Adipose tissue (tissue), 3 donors: ENCODE measurements around the gene NPC2. TPM values are rescaled to one million over a fixed set of nuclear protein-coding genes. Genes with fewer than 3 reads are reported as not detected.
"Not testable (repeated sequence)": the region's sequence is repeated elsewhere in the genome, so short reads cannot be mapped to it uniquely, and the experiment has no call there.

Experiments used
- H3K27ac ChIP-seq: one replicate; pipeline ENCODE4 v1.5.1; 2013; ENCODE audit warnings: low read depth, low read length
- WGBS, 3 donors: extraction: QIAGEN DNeasy Blood & Tissue Kit; methylation state at CpG; one replicate each; pipeline ENCODE4 v1.1.7; 2013; 5-methylcytosine and 5-hydroxymethylcytosine counted together
- polyA plus RNA-seq, 3 donors: library from polyadenylated mRNA; stranded (reverse); fragments of 200-250 nt; gene quantifications; one replicate each; pipeline ENCODE4 v1.2.3, GENCODE V29; 2013
- donor health status: healthy with polysubstance abuse.
- donor health status: Bipolar disorder and iron deficiency.
- donor health status: healthy.

Gene NPC2
- polyA plus RNA-seq, 3 donors = 73.2 to 238 (median 230) TPM

DNA sequence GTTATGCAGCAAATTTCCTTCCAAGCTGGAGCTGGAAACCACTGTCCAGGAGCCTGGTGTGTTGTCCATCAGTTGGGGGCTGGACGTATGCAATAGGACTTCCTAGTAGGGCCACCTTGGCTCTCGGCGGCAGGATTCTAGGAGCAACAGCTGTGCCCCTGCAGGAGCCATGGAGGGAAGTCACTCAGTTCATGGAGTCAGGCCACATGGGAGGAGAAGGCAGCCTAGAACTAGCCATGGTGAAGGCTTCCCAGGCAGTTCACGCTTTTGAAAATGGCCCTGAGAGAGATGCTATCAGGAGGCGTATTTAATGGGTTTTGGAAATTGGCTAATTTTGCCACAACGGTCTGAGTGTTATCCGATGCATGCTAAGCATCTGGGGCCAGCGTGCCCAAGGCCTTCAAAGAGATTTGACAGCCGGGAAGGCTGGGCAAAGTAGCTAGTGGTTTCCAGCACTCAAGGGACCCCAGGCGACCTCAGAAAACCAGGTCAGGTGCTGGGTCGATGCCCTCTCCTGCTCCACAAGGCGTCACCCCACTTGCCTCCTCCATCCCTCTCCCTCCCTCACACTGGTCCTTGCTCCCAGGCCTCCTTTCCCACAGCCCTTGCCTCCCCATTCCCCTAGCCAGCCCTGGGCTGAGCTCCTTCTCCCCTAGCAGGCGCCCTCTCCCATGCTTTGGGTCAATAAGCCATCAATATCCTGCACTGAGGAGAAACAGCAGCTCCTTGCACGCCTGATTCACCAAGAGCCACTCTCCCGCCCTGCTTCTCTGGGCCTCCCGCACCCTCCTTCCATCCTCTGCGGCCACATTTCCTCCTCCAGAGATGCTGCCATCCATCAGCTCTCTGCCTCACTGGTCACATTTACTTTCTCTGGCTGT is 36.2 kb downstream of the NPC2 start:
- 80 to 84% (median 81%) methylated on average over 17 of the region's 17 CpGs for WGBS, 3 donors
- H3K27ac ChIP-seq = no peak overlapping the region

GRCh38 chr14:74454397-74454796 is 38.7 kb downstream of the NPC2 start:
- 69 to 81% (median 70%) methylated on average over 5 of the region's 5 CpGs for WGBS, 3 donors
- H3K27ac ChIP-seq = not testable (repeated sequence)

DNA sequence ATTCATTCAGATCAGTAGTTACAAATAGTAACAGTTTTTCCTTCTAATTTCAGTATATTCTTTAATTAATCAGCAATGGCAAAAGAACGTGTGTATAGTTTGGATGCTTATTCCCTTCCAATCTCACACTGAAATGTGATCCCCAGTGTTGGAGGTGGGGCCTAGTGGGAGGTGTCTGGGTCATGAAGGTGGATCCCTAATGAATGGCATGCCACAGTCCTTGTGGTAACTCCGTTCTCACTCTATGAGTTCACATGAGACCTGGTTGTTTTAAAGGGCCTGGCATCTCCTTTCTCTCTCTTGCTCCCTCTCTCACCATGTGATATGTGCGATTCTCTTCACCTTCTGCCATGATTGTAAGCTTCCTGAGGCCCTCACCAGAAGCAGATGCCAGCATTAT is 48.2 kb downstream of the NPC2 start:
- 24 to 49% (median 48%) methylated on average over 3 of the region's 3 CpGs for WGBS, 3 donors
- no peak overlapping the region for H3K27ac ChIP-seq

GRCh38 chr14:74442757-74443156 is 50.3 kb downstream of the NPC2 start:
- no peak overlapping the region for H3K27ac ChIP-seq

- 78 to 85% (median 85%) methylated on average over 3 of the region's 3 CpGs for WGBS, 3 donors
Measured at GRCh38 chr14:74441113-74441512, 52.0 kb downstream of the NPC2 start.

GRCh38 chr14:74438351-74438915 is 54.7 kb downstream of the NPC2 start:
- H3K27ac ChIP-seq = no peak overlapping the region
- 51 to 79% (median 67%) methylated on average over 3 of the region's 3 CpGs for WGBS, 3 donors

More at GRCh38 chr14:74441113-74441512, 52.0 kb downstream of the NPC2 start:
- H3K27ac ChIP-seq = no peak overlapping the region

DNA sequence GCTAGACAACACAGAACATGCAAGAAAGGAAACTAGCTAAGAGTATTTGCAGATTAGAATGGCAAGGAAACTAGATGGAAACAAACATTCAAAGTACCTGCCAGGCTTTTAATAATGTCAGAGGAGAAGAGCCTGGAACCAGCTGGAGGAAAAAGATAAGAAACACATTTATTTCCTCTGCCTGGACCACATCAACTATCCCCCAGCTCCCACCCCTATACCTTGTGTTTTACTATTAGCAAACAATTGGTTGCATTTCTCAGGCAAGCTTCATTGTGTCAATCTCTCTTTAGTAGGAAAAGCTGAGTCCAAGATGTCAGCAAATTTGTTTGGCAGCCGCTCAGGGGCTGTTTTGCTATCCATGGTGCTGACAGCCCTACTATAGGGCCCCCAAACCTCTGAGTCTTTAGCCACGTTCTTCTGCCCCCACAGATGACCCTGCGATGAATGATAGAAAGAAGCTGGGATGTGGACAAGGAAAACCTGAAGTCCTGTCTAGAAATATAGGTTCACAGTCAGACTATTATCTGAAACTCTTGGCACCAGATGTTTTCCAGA is 55.5 kb downstream of the NPC2 start:
- no peak overlapping the region for H3K27ac ChIP-seq
- WGBS, 3 donors = 20 to 31% (median 30%) methylated on average over 3 of the region's 3 CpGs

- H3K27ac ChIP-seq = no peak overlapping the region
- WGBS, 3 donors = 34 to 43% (median 35%) methylated on average over 2 of the region's 2 CpGs
Measured at GRCh38 chr14:74434294-74434693, 58.8 kb downstream of the NPC2 start.

DNA sequence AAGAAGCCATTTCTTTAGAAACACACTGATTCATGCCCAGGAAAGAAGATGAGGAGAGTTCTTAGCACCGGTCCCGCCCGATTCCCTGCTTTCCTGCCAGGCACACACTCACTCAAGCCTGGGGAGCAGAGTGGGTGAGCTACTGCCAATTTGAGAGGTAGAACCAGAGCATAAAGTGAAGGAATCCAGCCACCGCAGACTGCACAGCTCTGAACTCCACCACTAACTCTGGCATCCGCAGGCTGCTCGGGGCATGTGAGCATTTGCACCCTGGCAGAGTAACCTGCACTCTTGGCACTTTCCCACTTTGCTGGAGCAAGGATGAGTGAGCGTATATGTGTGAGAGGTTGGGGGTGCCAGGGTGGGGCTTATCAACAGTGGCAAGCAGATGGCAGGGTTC is 63.1 kb downstream of the NPC2 start:
- no peak overlapping the region for H3K27ac ChIP-seq
- 87 to 90% (median 90%) methylated on average over 7 of the region's 7 CpGs for WGBS, 3 donors

Other genes with a start within 250 kb of the NPC2 start
- gene ABCD4, start 190.4 kb downstream of the NPC2 start, polyA plus RNA-seq = 10 to 100 TPM; 19.4 to 43.6 (median 36.7) TPM
- not detected for gene VRTN, start 144.8 kb downstream of the NPC2 start, polyA plus RNA-seq
- under 1 TPM in 2 of 3 donors, not detected in 1; 0.10 TPM for gene SYNDIG1L, start 67.1 kb downstream of the NPC2 start, polyA plus RNA-seq
- 10 to 100 TPM; 13.0 to 18.5 (median 13.0) TPM for gene ISCA2, start 460 bp upstream of the NPC2 start, polyA plus RNA-seq
- gene LTBP2, start 118.9 kb upstream of the NPC2 start, polyA plus RNA-seq = 10 to 100 TPM in 2 of 3 donors, 1 to 10 TPM in 1; 1.8 to 18.4 (median 13.9) TPM
- 10 to 100 TPM in 1 of 3 donors, 1 to 10 TPM in 2; 5.9 to 10.2 (median 9.6) TPM for gene AREL1, start 219.8 kb upstream of the NPC2 start, polyA plus RNA-seq
- gene FCF1, start 219.8 kb upstream of the NPC2 start, polyA plus RNA-seq = 10 to 100 TPM; 11.6 to 34.0 (median 26.8) TPM